Inflammatory macrophage treated with lipopolysaccharide for 1 hour (primary cell): Measurements from ENCODE around the gene TAF3.
A peak's percentile ranks its signal among the peaks of the same experiment; 100 is the strongest.

ENCODE experiments used
- DNase-seq, 2 donors: peaks; one replicate each; pipeline ENCODE4 v3.0.0-alpha.2; 2020 to 2022

The TAF3 gene

DNA sequence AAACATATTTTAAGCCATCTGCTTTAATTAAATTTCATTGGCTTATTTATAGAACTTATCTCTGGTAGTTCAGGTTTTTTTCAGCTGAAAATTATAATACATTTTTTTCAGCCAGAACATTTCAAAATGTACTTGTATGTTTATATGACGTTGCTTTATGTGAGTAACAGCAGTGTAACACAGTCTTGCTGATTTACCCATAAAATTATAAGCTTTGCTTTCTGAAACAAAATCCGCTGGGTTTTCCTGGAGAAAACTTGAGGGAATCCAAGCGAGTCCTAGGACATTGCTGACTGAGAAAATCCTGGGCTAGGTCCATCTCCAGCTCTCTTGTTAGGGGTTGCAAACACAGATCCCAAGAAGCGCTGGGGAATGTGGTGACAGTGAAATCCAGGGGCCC, 124.0 kb downstream of the TAF3 start:
- no peak for DNase-seq

DNA sequence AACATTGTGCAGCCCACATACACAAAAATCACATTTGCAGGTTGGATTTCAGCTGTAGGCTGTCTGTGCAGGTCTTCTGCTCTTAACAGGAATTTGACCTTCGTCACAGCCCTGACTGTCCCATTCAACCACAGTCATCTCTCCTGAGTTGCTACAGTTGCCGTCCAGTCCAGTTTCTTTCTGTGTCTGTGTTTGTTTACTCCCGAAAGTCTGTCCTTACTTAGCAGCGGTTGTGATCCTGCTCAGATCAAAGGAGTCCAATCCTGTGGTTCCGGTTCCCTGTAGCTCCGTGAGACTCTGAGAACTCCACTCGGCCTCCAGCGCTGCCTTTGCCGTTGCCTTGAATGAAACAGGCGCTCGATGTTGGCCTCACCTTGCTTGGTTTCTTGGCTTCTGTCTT, 124.6 kb downstream of the TAF3 start:
- no peak for DNase-seq

DNA sequence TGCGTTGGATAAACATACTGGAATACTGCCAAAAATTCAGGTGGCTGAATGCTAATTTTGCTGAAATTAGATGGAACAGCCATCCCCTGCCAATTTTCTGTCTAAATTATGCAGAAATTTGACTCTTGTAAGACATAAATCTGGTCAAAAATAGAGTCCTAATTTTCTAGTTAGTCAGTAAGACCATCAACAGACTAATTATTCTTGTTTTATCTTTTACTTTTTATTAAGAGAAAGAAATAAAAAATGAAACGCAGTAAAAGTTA, 125.8 kb downstream of the TAF3 start:
- no peak for DNase-seq

DNA sequence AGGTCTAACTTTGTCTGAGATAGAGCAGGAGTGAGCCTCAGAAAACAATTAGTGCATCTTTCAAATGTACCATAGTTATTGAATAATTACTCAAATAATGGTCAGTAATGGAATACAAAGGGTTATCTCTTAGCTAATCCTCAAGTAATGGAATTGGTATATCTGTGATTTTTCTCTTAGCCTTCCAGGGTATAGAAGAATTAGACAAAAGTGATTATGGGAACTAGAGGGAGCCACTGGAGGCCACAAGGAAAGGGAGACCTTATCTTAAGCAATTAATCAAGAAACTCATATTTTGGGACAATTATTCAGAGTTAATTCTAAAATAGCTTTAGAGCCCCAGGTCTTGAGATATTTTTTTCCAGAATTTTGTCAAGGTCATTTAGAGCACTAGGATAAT, 126.2 kb downstream of the TAF3 start:
- DNase-seq, result no peak

DNA sequence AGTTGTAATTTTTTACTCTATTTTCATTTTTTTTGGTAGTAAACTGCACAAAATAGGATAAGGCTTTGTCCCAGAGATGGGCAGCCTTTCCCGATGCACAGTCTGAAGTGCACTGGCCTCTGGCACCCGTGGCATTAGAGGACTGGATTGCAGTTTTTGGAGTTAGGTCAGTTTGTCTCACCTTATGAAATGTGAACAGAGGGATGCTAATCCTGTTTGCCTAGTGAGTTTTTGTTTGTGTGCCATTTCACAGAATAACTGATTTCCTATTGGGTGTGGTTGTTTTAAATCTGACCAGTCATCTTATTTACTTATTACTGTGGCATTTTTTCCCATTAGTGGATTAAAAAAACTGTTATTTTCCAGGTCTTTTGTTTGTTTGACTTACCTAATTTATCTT, 126.7 kb downstream of the TAF3 start:
- DNase-seq, result no peak

DNA sequence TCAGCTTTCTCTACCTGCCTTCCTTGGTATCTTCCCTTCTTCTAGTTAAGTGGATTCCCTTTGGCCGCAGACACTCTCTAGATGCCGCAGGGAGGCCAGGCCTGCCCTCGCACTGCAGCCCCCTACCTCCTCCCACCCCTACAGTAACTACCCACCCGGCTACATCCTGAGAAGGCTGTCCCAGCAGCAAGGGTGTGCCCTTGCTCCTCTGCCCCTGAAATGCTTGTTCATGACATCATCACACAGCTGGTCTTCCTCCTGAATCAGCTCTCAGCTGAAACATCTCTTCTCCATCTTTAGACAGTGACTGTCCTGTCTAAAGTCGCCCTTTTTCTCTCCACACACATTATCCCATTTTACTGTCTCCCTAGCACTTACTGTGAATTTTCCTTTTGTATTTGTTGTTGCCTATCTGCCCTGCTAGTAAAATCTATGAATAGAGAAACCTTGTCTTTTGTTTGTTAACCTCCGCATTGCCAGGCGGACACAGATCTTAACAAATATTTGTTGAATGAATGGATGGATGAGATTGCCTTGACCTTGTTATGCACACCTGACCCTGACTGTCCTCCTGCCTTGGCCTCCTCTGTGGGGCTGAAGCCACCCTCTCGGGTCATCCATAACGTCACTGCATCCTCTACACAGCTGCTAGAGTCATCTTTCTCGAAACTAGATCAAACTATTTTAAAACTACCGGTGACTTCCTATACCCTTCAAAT, 127.3 kb downstream of the TAF3 start:
- no peak for DNase-seq

DNA sequence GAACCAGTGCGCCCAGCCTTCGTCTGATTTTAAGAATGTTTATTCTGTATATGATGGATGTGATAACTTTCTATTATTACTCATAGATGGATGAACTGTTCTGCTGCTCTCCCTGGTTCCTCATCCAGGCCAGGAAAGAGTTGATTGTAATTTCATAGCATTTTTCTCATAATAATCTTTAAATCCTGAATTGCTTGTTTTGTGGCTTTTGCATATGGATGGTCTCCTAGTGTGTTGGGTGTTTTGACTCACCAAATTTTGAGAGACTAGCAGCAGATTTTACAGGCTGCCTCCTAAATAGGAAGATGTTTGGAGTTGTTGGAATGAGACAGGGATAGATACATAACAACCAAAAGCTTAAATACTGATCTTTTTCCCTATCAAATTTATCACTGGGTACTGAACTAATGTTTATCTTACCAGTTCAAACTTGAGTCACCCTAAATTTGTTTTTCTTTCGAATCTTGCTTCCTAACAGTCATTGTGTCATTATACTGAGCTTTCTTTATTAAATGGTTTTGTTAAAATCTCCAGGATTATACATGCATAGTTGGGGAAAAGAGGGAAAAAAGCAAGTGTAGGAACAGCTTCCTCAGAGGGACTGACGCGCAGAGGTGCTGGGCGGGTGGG, 130.2 kb downstream of the TAF3 start:
- no peak for DNase-seq

DNA sequence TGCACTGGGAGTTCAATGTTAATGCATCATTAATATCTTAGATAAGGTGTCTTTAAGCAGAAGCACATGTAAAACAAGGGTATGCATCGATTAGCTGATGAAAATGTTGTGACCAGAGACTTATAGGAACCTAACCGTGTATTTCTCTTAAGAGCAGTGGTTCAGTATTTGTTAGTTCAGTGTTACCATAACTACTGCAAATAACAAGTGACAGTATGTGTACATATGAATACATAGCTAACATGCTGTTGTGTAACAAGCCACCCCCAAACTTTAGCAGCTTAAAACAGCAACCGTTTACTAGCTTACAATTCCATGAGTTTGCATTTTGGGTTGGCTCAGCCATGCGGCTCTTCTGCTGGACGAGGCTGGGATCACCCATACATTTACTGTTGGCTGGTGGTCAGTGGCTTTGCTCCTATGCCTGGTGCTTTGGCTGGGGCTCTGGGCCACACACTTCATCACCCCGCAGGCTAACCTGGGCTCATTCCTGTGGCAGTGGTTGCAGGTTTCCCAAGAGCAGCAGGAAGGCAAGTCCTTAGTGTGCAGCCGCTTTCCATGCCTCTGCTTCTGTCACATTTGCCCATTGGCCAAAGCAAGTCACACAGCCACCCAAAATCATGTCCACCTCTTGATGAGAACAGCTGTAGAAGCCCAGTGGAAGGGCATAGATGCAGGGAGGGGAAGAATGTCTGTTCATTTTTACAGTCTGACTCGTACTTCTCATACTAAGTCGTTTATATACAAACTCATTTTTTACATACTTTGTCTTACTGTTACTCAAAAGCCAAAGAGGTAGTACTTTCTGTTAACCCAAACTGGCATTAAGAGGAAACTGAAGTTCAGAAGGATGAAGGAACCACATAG, 132.9 kb downstream of the TAF3 start:
- no peak for DNase-seq

DNA sequence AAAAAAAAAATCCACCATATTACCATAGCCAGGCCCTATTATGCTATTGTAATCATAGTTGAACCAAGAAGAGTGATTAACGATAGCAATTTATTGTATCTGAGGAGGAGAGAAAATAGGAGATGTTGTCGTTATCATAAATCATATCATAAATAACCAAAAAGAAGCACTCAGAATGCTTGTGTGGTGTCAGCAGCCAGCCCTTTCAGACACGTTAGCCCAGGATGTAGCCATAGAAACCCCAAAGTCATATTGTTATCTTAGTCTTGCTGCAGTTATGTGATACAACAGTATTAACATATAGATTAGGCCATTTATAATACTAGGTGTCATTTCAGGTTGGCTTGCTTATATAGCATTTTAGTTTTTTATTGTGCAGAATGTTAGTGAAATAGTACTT, 134.0 kb downstream of the TAF3 start:
- DNase-seq, result no peak

DNA sequence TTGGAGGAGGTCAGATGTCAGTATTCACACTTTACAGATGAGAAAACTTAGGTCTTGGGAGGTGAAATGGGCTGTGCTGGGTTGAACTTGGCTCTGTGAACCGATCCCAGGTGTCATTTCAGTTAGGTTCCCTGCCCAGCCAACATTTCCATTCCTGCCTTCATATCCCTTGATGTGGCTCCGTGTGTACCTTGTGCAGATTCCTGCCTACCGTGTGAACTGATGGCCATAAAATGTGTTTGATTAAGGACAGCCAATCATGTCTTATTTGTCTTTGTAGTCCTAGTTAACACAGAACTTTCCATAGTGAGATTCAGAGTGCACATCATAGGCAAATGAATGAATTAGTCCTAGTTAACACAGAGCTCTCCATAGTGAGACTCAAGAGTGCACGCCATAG, 135.1 kb downstream of the TAF3 start:
- no peak for DNase-seq

DNA sequence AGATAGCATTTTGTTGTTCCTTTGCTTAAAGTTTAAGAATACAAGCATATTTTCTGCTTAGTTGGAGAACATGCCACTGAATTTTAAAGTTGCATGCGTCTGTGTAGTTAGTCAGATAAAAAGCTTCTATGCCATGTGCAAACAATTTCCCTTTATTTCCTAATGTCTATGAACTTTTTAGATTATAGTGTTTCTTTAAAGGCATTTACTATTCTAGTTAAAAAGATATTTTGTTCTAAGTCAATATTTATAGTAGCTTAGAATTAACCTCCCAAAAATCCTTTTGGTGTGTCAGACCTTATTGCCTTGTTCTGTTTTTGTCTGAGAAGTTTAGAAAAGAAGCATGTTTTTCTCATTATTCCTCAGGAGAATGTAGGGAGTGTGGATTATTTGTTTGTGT, 137.1 kb downstream of the TAF3 start:
- peak in 1 of 2 donors; percentile 3 for DNase-seq

DNA sequence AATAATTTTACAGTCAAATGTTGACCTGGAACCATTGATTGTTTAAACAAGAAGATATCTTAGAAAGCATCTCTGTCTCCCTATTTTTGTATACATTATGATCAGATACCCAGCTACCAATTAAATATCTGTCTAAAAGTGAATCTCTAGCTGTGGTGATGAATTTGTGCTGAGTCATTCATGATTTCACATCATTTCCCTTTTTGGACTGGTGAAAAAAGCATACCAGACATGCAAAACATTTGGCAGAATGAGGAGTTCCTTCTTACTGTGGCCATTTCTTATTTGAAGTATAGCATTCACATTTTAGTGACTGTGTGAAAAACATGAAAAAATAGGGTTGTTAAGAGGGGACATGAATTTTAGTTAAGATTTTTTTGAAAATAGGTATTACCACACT, 138.2 kb downstream of the TAF3 start:
- peak; percentile 76 to 78 for DNase-seq

DNA sequence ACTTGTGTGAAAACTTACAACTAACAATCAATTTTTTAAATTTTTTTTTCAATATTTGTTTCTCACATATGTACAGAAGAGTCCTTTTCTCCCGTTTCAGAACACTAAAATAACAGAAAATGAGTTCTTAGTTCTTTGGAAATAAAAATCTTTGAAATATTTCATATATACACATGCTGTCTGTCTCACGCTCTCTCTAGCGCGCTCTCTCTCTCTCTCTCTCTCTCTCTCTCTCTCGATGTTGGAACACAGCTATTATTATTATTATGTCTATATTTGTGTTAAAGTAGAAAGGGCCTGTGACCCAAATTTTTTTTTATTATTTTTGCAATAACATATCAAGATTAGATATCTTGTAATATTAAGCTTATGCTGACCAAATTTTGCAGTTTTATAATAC, 139.3 kb downstream of the TAF3 start:
- DNase-seq, result no peak

DNA sequence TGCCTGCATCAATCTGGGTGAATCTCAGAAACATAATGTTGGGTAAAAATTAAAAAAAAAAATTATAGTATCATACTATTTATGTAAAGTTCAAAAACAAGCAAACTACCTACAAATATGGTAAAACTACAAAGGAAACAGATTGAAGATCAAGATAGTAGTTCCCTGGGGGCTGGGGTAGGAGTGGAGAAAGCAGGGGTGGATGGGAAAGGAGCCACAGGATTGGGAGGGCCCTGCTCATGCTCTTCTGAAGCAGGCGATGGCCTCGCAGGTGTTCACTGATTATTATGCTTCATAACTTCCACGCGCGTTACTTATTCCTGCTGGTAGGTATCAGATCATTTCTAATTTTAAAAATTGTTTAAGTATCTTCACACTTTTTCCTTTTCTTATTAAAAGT, 140.1 kb downstream of the TAF3 start:
- DNase-seq, result no peak

DNA sequence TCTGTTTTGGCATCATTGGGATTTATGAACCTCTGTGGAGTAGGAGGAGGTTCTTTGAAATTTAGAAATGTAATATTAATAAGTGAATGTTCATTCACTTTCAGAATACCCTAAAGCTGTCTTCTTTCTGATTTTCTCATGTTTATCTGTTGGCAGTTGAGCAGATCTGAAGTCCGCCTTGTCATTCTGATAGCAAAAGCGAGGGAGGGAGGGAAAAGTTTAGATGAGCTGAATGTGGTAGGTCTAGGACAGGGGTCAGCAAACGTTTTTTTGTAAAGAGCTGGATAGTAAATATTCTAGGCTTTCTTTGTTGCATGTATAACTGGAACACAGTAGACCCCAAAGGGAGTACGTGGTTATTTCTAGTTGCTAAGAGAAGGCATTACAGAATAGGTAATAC, 141.8 kb downstream of the TAF3 start:
- DNase-seq, result no peak

DNA sequence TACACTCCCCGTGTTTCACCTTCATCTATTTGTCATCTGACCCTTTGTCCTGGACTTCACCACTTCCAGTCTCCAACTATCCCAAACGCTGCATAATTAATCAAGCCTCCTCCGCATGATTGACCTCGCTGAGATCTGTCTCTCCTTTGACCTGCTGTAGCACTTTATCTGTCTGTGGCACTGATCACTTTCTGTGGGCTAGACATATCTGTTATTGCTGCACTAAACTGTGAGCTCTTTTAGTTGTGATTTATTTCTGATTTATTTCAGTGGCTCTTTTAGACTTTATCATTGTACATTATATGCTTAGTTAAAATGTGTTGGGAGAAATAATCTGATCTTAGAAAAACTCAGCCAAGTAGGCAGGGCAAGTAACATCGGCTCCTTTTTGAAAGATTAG, 144.3 kb downstream of the TAF3 start:
- DNase-seq, result no peak

DNA sequence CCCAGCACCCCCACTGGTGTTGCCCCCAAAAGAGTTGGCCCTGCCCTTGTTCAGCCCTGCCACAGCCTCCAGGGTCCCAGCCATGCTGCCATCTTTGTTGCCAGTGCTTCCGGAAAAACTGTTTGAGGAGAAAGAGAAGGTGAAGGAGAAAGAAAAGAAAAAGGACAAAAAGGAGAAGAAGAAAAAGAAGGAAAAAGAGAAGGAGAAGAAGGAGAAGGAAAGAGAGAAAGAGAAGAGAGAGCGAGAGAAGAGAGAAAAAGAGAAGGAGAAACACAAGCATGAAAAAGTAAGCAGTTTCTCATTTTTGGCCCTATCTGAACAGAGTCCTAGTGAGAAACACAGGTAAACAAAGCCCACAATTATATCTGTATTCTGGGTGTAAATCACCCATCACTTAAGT, 147.2 kb downstream of the TAF3 start:
- no peak for DNase-seq

DNA sequence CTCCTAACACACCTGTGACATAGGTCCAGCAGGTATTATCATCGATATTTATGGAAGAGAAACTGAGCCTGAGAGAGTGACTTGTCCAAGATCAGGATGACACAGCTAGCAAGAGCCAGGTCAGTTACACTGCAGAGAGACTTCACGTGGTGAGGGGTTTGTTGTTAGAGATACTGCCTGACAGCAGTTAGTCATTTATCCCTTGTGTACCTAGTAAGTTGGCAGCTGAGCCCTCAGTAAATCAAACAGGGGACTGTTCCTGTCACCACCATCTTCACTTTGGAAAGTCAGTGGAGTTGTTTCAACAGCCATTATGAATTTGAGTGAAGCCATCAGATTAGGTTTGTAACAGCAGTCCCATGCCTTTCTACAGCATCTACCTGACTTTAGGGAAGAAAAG, 148.7 kb downstream of the TAF3 start:
- DNase-seq, result no peak

DNA sequence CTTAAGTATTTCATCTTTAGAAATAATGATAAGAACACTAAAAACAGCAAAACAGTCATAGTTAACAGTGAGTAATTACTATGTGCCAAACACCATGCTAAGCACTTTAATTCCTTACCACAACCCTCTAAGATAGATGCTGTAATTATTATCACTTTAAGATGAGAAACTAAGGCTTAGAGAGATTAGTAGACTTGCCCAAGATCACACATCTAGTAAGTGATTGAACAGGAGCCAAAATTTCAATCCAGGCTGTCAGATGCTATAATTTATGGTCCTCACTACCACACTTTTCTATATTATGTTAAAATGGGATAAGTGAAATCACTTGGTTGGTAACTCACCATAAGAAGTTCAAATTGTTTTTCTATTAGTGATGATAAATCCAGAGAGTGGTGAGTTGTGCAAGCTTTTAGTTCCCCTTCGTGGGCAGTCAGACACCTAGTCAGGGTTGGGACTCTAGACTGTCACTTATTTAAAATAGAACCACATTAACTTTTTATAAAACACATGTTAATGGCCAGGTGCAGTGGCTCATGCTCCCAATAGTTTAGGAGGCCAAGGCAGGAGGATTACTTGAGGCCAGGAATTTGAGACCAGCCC, 150.3 kb downstream of the TAF3 start:
- DNase-seq, result peak; percentile 16 to 19

DNA sequence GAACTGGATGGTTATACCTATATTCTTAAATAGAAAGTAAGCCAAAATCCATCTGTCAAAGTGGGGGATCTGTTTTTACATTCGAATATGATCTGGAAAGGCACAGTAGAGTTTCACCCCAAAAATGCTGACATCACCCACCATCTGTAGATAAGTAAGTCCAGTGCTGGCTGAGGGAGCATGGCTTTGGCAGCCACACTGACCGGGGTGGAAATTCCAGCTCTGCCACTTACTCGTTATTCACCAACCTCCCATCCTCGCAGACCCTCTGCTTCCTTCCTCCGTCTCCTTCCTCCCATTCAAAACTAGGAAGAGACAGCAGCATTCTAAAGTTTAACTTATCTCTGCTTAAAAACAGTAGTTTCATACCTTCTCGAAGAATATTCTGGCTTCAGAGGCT, 151.3 kb downstream of the TAF3 start:
- no peak for DNase-seq

DNA sequence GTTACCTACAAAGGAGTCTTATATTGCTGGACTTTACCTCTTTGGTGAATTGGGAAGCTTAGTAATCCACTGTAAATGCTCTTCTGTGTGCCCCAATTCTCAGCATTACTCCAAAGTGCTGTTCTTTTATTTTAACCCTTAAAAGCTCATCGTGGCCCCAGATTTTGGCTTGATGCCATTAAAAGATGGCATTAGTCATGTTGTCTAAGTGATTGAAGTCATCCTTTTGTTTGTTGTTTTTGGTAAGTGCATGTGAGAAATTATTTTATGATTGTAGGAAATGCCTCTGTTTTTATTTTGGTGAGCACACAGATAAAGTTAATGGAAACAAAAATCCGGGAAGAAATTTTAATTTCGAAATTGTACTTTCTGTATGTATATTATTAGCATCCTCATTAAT, 153.6 kb downstream of the TAF3 start:
- no peak for DNase-seq

DNA sequence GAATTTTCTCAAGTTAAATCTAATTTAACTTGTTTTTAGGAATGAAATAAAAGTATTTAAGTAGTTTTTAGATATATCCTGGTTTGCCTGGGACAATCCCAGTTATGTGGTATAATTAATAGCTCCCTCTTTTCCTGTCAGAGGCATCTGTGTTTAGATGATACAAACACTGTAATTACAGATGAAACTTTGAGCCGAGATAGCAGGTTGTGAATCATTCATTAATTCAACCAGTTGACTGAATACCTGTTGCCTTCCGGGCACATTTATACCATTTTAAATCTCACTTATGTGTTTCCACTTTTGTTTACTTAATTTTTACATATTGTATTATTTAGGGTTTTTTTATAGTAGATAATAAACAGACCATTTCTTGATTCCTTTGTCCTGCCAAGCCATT, 154.1 kb downstream of the TAF3 start:
- DNase-seq, result no peak

DNA sequence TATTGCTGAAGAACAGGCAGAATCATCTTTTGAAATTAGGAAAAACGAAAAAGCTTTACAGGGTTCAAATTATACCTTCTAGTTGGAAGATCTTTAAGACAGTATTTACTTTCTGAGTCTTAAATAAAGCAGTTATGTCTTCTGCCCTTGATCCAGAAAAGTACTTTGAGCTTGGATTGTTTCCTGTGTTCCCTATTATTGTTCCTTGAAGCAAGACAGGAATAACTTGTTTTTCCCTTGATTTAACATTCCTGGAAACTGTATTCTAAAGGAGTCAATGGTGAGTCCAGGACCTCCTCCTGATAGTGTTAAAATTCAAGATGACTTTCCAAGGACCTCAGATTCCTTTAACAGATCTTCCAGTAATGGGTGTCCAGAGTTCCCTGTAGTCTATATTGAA, 161.9 kb downstream of the TAF3 start:
- no peak for DNase-seq

DNA sequence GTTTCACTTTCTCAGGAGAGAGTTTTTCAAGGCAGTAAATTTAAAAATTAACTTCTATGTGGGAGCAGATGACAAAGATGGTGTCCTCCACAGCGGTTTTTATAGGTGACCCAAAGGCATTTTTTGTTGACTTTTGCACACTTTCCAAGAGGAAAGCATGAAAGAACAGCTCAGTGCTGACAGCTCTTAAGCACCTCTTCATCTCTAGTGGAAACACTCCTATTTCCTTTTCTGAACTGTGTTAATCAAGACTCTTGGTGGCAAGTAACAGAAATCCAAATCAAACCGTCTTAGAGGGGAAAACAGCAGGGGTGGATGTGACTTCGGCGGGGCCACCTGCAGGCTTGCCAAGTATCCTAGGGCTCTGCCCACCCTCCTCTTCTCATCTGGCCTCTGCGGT, 164.4 kb downstream of the TAF3 start:
- DNase-seq, result no peak
